A673 (cell line): ENCODE data around the gene TRAF1. TPM values are rescaled to one million over a fixed set of nuclear protein-coding genes. Genes with fewer than 3 reads are reported as not detected.

Source experiments
- BruUV-seq: library from RNA; stranded (reverse); fragments of 400-500 nt; replicated peaks from 2 replicates; lab custom pipeline; 2021; lab: Mats Ljungman, UMichigan
- CTCF ChIA-PET: fragments of 300-600 bp; sonication (Branson Sonifier 250); formaldehyde crosslinking; loops from one replicate; lab custom pipeline; 2022; ENCODE audit warnings: antibody characterized with exemption; lab: Charles Lee
- POLR2A ChIA-PET: fragments of 300-600 bp; sonication (Branson Sonifier 250); formaldehyde crosslinking; loops from one replicate; lab custom pipeline; 2022; ENCODE audit warnings: antibody characterized with exemption; ENCODE audit not compliant: low non-redundant PET; lab: Charles Lee
- DNase-seq: peaks from one replicate; pipeline ENCODE4 v3.0.0-alpha.2; 2015; ENCODE audit warnings: low spot score
- H3K27ac ChIP-seq: fragments of 200-600 bp; sonication (generic); 2 replicates; pipeline ENCODE4 v1.5.1; 2016; ENCODE audit warnings: mixed run types, low read depth, mild to moderate bottlenecking, mixed read lengths, antibody characterized with exemption, low read length; ENCODE audit not compliant: poor library complexity, severe bottlenecking
- H3K27me3 ChIP-seq: fragments of 200-600 bp; sonication (generic); replicated peaks from 2 replicates; pipeline ENCODE4 v1.6.1; 2017; ENCODE audit warnings: mixed run types, low read depth, mild to moderate bottlenecking, mixed read lengths, antibody characterized with exemption, low read length; ENCODE audit not compliant: insufficient read depth, poor library complexity
- H3K36me3 ChIP-seq: fragments of 200-600 bp; sonication (generic); 2 replicates; pipeline ENCODE4 v1.6.1; 2016; ENCODE audit warnings: mixed run types, mild to moderate bottlenecking, mixed read lengths, antibody characterized with exemption, low read length; ENCODE audit not compliant: insufficient read depth, poor library complexity, severe bottlenecking
- H3K4me1 ChIP-seq: fragments of 200-600 bp; sonication (generic); 2 replicates; pipeline ENCODE4 v1.6.1; 2017; ENCODE audit warnings: mixed run types, mild to moderate bottlenecking, mixed read lengths, antibody characterized with exemption, low read length; ENCODE audit not compliant: insufficient read depth, poor library complexity, severe bottlenecking
- H3K4me3 ChIP-seq: fragments of 200-600 bp; sonication (generic); 2 replicates; pipeline ENCODE4 v1.5.1; 2016; ENCODE audit warnings: low read depth, mixed run types, mild to moderate bottlenecking, mixed read lengths, low read length; ENCODE audit not compliant: poor library complexity, severe bottlenecking
- H3K9me3 ChIP-seq: fragments of 200-600 bp; sonication (generic); 2 replicates; pipeline ENCODE4 v1.6.1; 2016; ENCODE audit warnings: mixed run types, low read depth, mild to moderate bottlenecking, mixed read lengths, antibody characterized with exemption, low read length; ENCODE audit not compliant: poor library complexity, severe bottlenecking
- EZH2 ChIP-seq: fragments of 200-600 bp; sonication (generic); IDR thresholded peaks from 2 replicates; pipeline ENCODE4 v1.6.1; 2017; ENCODE audit warnings: borderline replicate concordance, low read depth, mild to moderate bottlenecking, mixed read lengths, antibody characterized with exemption, low read length; ENCODE audit not compliant: poor library complexity, severe bottlenecking
- intact Hi-C: fragments of 100-400 bp; cut with micrococcal nuclease; formaldehyde crosslinking; loops from one replicate; pipeline ENCODE4 v1.10.0; 2022; ENCODE audit not compliant: unreplicated experiment
- total RNA-seq: library from RNA; stranded (reverse); gene quantifications from 2 replicates; pipeline ENCODE4 v1.2.3, GENCODE V29; 2021
- TF ChIP-seq, protein P1 (sequence below): fragments of 300-800, 200-600 bp; sonication (generic); conservative IDR thresholded peaks from 2 replicates; pipeline ENCODE4 v1.5.1; 2017; ENCODE audit warnings: low read depth, mild to moderate bottlenecking, antibody characterized with exemption, low read length, moderate library complexity, mixed read lengths

Gene TRAF1
- total RNA-seq, 1 experiment from 2014 or later: 0.73 TPM

GRCh38 chr9:120924698-120925534, 1.7 kb downstream of the TRAF1 start:
- H3K36me3 ChIP-seq: no peaks in the 10 kb centered on the region
- TF ChIP-seq, protein P1, sequence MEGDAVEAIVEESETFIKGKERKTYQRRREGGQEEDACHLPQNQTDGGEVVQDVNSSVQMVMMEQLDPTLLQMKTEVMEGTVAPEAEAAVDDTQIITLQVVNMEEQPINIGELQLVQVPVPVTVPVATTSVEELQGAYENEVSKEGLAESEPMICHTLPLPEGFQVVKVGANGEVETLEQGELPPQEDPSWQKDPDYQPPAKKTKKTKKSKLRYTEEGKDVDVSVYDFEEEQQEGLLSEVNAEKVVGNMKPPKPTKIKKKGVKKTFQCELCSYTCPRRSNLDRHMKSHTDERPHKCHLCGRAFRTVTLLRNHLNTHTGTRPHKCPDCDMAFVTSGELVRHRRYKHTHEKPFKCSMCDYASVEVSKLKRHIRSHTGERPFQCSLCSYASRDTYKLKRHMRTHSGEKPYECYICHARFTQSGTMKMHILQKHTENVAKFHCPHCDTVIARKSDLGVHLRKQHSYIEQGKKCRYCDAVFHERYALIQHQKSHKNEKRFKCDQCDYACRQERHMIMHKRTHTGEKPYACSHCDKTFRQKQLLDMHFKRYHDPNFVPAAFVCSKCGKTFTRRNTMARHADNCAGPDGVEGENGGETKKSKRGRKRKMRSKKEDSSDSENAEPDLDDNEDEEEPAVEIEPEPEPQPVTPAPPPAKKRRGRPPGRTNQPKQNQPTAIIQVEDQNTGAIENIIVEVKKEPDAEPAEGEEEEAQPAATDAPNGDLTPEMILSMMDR: no peak
- TF ChIP-seq EZH2: no peak
- ChIA-PET CTCF (interaction anchor here (0.6 kb wide), 1 partner anchor 24 kb away, joined by 4 read pairs; no protein-coding TSS in a partner anchor), POLR2A (no interaction called here)
- H3K4me3 ChIP-seq: no peak overlapping the region
- H3K4me1 ChIP-seq: peaks cover 11% of the 10 kb centered on the region
- H3K9me3 ChIP-seq: no peaks in the 10 kb centered on the region
- H3K27ac ChIP-seq: no peak overlapping the region
- no TSS peak for BruUV-seq
- no peak for DNase-seq
- intact Hi-C loops: no loop called here
- H3K27me3 ChIP-seq: no peaks in the 10 kb centered on the region

DNA sequence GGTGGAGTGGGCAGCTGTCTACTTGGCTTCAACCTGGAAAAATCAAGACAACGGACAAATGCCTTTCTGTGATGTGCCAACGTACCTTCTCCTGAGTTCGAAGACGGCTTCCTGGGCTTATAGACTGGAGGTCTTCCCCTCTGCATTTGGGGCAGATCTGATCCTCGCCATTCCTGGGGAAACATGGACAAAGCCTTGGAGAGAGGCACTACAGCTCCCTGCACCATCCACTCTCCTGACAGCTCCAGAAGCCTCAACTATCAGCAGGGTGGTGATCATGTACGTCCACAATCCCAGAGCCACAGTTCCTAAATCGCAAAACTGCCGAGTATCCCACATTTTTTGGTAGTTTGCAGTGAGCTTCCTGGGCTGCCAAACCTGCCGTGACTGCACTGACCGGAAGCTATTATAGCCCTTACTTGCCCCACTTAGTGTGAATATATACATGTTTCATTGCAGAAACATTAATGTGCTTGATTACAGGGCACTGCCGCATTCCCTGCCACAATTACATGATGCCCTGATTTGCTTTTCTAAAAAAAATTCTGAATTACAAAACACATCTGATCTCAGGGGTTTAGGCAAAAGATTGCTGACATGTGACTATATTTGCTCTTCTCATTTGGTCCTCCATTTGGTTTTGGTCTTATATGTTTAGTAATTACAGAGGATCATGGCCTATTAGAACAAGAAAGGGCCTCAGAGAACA, 2.8 kb downstream of the TRAF1 start:
- intact Hi-C loops: no loop called here
- no peaks in the 10 kb centered on the region for H3K27me3 ChIP-seq
- H3K36me3 ChIP-seq: no peaks in the 10 kb centered on the region
- POLR2A ChIA-PET: no interaction called here
- BruUV-seq: no TSS peak
- no peak overlapping the region for H3K4me3 ChIP-seq
- no peaks in the 10 kb centered on the region for H3K9me3 ChIP-seq
- TF ChIP-seq, protein P1: no peak
- TF ChIP-seq EZH2: no peak
- no peak for DNase-seq
- H3K4me1 ChIP-seq: peaks cover 7% of the 10 kb centered on the region
- CTCF ChIA-PET: interaction anchor here (0.6 kb wide), 1 partner anchor 23 kb away, joined by 4 read pairs; no protein-coding TSS in a partner anchor
- no peak overlapping the region for H3K27ac ChIP-seq

DNA sequence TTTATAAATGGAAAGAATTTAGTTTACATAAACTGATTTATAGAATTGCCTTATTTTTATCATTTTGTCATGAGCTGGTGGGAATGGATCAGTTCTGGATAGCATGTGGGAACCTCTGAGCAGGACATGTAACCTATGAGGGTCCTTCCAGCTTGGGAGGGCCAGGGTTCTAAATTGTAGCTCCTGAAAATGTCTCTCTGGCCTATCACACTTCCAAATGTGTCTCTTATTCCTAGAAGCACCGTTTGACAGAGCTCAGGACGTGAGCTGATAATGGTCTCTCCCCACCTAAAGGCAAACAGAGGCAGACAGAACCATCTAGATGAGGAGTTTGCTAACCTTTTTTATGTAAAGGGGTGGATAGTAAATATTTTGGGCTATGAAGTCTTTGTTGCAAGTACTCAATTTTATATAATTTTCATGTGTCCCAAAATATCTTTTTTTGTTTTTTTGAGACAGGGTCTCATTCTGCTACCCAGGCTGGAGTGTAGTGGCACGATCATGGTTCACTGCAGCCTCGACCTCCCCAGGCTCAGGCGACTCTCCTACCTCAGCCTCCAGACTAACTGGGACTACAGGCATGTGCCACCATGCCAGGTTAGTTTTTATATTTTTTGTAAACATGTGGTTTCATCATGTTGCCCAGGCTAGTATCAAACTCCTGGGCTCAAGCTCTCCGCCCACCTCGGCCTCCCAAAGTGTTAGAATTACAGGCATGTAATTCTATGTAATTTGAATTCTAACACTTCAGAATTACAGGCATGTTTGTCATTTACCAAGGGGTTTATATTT, 4.0 kb downstream of the TRAF1 start:
- POLR2A ChIA-PET: no interaction called here
- intact Hi-C loops: no loop called here
- H3K4me3 ChIP-seq: no peak overlapping the region
- no peak overlapping the region for H3K27ac ChIP-seq
- peaks cover 7% of the 10 kb centered on the region for H3K4me1 ChIP-seq
- H3K36me3 ChIP-seq: no peaks in the 10 kb centered on the region
- CTCF ChIA-PET: no interaction called here
- no peaks in the 10 kb centered on the region for H3K9me3 ChIP-seq
- DNase-seq: no peak
- TF ChIP-seq, protein P1: no peak
- TF ChIP-seq EZH2: no peak
- no peaks in the 10 kb centered on the region for H3K27me3 ChIP-seq
- BruUV-seq: no TSS peak
